Measurements from ENCODE around the gene MRTFB. TPM values are rescaled to one million over a fixed set of nuclear protein-coding genes. Genes with fewer than 3 reads are reported as not detected.

The MRTFB gene
- total RNA-seq, 2 donors from 2014 or later = 21.6 to 21.7 TPM

DNA sequence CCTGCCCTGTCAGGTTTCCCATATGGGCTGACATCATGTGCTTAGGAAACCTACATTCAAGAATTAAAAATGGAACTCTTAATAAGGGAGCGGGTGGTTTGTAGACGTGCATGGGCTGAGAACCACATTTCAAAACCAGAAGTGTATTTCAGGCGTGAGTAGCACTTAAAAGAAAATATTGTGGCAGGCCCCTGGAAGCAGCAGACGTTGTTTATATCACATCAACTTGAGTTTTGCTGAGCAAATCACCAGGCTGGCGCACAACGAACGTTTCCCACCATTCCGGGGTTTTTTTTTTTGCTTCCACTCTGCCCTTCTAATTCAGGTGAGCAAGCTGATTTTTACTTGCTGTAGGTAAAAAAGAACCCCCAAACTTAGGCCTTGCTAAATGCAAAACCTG lies 220.2 kb downstream of the MRTFB start:
- no peak for ATAC-seq

DNA sequence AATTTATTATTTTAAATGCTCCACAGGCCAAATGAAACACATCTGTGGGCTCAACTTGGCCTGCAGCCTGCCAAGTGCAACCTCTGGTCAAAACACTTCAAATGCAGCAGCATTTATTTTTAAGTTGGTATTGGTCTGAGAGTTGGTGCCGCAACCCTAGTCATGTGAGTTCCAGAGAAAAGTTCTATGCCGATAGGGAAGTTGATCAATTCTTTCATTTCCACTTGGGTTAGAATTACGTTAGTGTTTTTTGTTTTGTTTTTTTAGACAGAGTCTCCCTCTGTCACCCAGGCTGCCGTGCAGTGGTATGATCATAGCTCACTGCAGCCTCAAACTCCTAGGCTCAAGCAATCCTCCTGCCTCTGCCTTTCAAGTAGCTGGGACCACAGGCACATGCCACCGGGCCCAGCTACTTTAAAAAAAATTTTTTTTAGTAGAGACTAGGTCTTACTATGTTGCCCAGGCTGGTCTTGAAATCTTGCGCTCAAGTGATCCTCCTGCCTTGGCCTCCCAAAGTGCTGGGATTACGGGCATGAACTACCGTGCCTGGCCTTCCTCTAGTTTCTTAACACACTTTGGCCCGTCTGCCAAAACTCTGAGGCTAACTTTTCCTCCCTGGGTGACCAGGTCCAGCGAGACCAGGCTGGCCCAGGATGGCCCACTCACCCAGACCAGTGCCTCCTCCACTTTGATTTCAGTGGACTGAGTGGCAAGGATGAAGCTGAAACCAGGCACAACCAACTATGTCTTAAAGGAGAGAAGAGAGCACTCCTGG lies 221.1 kb downstream of the MRTFB start:
- Mint-ChIP-seq H3K27me3 (no peaks in the 10 kb centered on the region), H3K36me3 (ENCODE audit: low read depth) (no peaks in the 10 kb centered on the region), H3K4me3 (no peak overlapping the region), H3K27ac (no peak overlapping the region), H3K4me1 (no peaks in the 10 kb centered on the region)
- no peak for DNase-seq
- ATAC-seq = no peak
- no peaks in the 10 kb centered on the region for H3K9me3 ChIP-seq (ENCODE audit: control insufficient read depth, low read length, poor library complexity, severe bottlenecking)

More for the DNA sequence above, 220.2 kb downstream of the MRTFB start:
- no peak for DNase-seq
- H3K9me3 ChIP-seq (ENCODE audit: control insufficient read depth, low read length, poor library complexity, severe bottlenecking) = no peaks in the 10 kb centered on the region
- H3K27me3 Mint-ChIP-seq = no peaks in the 10 kb centered on the region
- H3K4me3 Mint-ChIP-seq = no peak overlapping the region
- no peaks in the 10 kb centered on the region for H3K36me3 Mint-ChIP-seq (ENCODE audit: low read depth)
- H3K27ac Mint-ChIP-seq = no peak overlapping the region
- H3K4me1 Mint-ChIP-seq = peaks cover 5% of the 10 kb centered on the region

DNA sequence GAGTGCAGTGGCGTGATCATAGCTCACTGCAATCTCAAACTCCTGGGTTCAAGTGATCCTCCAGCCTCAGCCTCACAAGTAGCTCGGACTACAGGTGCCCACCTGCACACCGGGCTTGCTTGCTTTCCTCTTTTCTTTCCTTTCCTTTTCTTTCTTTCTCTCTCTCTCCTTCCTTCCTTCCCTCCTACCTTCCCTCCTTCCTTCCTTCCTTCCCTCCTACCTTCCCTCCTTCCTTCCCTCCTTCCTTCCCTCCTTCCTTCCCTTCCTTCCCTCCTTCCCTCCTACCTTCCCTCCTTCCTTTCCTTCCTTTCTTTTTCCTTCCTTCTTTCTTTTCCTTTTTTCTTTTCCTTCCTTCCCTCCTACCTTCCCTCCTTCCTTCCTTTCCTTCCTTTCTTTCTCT lies 225.5 kb downstream of the MRTFB start:
- no peaks in the 10 kb centered on the region for H3K36me3 Mint-ChIP-seq (ENCODE audit: low read depth)
- ATAC-seq = no peak
- no peak for DNase-seq
- H3K4me3 Mint-ChIP-seq = no peak overlapping the region
- H3K27ac Mint-ChIP-seq = no peak overlapping the region
- no peaks in the 10 kb centered on the region for H3K9me3 ChIP-seq (ENCODE audit: control insufficient read depth, low read length, poor library complexity, severe bottlenecking)
- H3K27me3 Mint-ChIP-seq = peaks cover 15% of the 10 kb centered on the region
- H3K4me1 Mint-ChIP-seq = peaks cover 9% of the 10 kb centered on the region

DNA sequence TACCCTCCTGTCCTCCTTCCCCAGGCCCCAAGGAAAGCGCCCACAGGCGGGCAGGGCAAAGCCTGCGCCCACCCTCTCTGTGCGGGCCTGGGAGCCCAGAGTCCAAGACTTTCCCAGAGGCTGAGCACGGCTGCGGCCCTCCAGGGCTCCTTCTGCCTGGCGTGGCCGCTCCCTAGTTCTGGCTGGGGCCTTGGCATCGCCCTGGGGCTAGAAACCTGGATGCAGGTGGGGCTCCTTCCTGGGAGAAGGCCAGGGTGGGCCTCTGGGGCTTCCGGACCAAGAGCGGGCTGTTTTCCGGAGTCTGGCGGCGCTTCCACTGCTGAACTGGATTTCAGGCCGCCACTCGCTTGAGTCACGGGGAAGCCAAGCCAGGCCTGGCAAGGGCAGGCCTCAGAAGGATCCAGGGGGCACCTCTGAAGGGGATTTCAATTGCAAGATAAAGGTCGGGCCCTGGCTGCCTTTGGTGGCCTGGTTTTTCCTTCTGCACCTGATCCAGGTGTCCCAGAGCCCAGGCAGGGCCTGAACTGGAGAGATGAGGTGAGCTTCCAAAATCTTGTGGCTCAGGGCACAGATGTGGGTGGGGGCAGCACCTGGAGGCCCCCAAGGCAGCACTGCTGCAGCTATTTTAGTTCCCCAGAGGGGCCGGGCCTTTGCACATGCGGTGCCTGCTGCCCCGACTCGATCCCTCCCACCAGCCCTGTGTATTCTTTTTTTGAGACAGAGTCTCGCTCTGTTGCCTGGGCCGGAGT lies 227.4 kb downstream of the MRTFB start:
- peaks cover 12% of the 10 kb centered on the region for H3K4me1 Mint-ChIP-seq
- H3K4me3 Mint-ChIP-seq = no peak overlapping the region
- DNase-seq (no peak), ATAC-seq (no peak)
- no peaks in the 10 kb centered on the region for H3K9me3 ChIP-seq (ENCODE audit: control insufficient read depth, low read length, poor library complexity, severe bottlenecking)
- H3K27me3 Mint-ChIP-seq = peaks cover 15% of the 10 kb centered on the region
- H3K27ac Mint-ChIP-seq = no peak overlapping the region
- no peaks in the 10 kb centered on the region for H3K36me3 Mint-ChIP-seq (ENCODE audit: low read depth)

DNA sequence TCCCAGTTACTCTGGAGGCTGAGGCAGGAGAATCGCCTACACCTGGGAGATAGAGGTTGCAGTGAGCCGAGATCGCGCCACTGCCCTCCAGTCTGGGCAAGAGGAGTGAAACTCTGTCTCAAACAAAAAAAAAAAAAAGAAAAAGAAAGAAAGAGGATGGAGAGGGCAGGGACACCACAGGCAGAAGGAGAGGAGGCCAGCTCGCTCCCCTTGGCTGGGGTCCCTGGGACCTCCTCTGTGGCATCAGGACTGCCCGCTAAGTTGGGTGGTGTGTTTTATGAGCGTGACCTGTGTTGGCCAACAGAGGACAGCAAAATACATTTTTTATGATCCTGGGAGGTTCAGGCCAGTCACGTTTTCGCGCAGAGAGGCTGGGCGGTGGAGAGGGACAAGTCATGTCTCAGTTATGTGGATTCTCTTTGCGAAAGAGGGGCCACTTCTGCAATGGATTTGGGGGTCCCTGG lies 229.6 kb downstream of the MRTFB start:
- DNase-seq = no peak
- Mint-ChIP-seq H3K27ac (no peak overlapping the region), H3K4me1 (peaks cover 12% of the 10 kb centered on the region), H3K36me3 (ENCODE audit: low read depth) (no peaks in the 10 kb centered on the region), H3K4me3 (peak overlapping the region; percentile 85), H3K27me3 (peaks cover 20% of the 10 kb centered on the region)
- H3K9me3 ChIP-seq (ENCODE audit: control insufficient read depth, low read length, poor library complexity, severe bottlenecking) = no peaks in the 10 kb centered on the region
- ATAC-seq = peak; percentile 46

DNA sequence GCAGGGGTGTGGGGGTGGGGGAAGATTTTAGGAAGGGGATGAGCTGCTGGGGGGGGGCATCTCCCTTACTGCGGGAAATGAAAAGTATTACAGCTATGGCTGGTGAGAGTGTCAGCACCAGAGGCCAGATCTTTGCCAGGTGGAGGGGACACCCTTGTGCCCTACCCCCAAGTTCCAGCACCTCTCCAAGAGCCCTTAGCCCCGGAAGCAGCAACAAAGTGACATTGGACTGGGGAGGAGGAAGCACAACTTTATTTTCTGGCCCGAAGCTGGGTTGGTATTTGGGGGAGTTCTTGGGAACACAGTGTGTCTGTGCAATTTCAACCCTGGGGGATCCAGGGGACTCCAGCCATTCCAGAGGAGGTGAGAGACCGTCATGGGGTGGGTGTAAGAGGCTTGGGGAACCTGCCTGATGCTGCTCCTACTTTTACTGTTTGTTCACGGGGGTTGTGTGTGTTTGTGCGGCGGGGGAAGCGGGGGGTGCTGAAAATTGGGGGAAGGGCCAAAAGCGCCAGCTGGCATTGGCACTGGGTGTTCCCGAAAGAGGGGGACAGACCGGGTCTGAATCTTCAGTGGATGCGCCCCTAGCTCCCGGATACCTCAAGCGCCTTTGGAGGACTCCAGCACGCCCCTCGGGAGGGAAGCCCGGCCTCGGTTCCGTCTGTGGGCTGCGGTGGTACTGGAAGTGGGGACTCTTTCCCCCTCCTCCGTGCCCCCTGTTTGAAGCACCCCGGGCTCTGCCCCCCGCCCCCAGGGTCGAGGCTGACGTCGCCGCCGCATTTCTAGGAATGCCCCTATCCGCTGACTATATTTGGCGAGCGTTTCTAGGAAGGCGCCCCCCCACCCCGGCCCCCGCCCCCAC lies 230.3 kb downstream of the MRTFB start:
- H3K4me1 Mint-ChIP-seq = peaks cover 12% of the 10 kb centered on the region
- no peaks in the 10 kb centered on the region for H3K36me3 Mint-ChIP-seq (ENCODE audit: low read depth)
- peak overlapping the region; percentile 85 for H3K4me3 Mint-ChIP-seq
- H3K27ac Mint-ChIP-seq = no peak overlapping the region
- no peaks in the 10 kb centered on the region for H3K9me3 ChIP-seq (ENCODE audit: control insufficient read depth, low read length, poor library complexity, severe bottlenecking)
- peaks cover 20% of the 10 kb centered on the region for H3K27me3 Mint-ChIP-seq
- peak; percentile 20 for ATAC-seq
- no peak for DNase-seq

DNA sequence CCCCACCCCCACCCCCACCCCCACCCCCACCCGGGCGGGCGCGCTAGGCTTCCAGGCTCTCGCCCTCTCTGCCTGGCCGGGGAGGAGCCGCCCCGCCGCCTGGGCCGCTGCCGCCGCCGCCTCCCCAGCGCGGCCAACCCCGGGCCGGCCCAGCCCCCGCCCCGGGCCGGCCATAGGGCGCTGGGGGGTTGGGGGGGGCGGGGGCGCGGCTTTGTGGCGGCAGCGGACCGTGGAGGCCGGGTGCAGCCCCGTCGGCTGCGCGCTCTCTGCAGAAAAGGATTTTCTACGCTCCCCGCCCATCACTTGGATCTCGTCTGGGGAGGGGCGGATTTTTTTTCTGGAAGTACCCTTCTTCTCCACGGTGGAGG lies 230.9 kb downstream of the MRTFB start:
- Mint-ChIP-seq H3K27me3 (peaks cover 20% of the 10 kb centered on the region), H3K36me3 (ENCODE audit: low read depth) (no peaks in the 10 kb centered on the region), H3K27ac (no peak overlapping the region), H3K4me3 (peak overlapping the region; percentile 80), H3K4me1 (peaks cover 12% of the 10 kb centered on the region)
- ATAC-seq (peak; percentile 59), DNase-seq (no peak)
- no peaks in the 10 kb centered on the region for H3K9me3 ChIP-seq (ENCODE audit: control insufficient read depth, low read length, poor library complexity, severe bottlenecking)

DNA sequence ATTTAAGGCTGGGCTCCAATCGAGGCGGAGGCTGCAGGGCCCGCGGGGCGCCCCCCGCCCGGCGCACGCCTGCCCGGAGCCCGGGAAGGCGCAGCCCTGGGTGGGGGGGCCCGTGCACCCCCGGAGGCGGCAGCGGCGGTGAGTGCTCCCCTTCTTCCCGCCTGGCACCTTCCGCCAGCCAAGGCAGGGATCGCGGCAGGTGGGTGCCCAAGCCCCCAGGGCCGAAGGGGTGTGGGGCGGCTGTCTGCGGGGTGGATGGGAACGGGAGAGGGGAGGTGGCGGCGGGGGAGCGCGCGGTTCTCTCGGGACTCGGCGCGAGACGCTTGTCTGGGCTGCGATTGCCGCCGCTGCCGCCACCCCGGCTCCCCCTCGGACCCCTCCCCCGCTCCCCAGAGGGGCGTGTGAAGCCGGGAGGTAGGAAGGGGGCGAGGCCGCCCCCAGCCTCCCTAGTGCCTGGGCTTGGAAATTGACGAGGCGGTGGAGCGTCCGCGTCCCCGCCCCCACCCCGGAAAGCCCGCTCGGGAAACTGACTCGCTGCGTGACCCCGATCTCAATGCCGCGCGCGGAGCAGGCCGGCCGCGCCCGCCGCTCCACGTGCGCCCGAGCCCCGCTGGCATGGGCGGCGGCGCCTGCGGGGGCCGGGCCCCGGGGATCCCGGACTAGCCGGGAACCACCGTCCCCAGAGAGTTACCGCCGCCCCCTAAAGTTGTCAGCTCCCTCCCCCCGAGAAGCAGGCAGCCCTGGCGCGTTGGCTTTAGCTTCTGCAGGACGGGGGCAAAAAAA lies 231.5 kb downstream of the MRTFB start:
- Mint-ChIP-seq H3K36me3 (ENCODE audit: low read depth) (no peaks in the 10 kb centered on the region), H3K27ac (no peak overlapping the region), H3K4me3 (peak overlapping the region; percentile 80), H3K4me1 (peaks cover 12% of the 10 kb centered on the region), H3K27me3 (peaks cover 20% of the 10 kb centered on the region)
- H3K9me3 ChIP-seq (ENCODE audit: control insufficient read depth, low read length, poor library complexity, severe bottlenecking) = no peaks in the 10 kb centered on the region
- peak; percentile 36 for ATAC-seq
- DNase-seq = no peak

DNA sequence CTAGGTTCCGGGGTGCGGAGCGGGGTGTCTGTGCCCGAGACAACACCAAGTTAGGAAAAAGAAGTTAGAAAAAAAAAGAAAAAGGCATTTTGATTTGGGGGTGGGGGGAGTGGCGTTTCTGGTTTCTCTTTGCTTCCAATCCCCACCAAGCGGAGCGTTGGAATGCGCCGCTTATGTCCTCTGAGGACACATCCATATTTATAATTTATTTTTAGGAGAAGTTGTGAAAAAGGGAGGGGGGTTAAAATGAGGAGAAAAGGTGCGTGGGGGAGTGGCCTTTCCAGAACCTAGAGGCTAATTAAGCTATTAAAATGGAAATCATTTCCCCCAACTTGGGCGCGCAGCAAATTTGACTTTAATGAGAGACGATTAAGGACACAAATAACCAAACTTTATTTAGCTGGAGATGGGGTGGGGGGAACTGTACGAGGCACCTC lies 232.1 kb downstream of the MRTFB start:
- Mint-ChIP-seq H3K27ac (no peak overlapping the region), H3K4me1 (peaks cover 12% of the 10 kb centered on the region), H3K27me3 (peaks cover 20% of the 10 kb centered on the region), H3K36me3 (ENCODE audit: low read depth) (no peaks in the 10 kb centered on the region), H3K4me3 (peak overlapping the region; percentile 80)
- H3K9me3 ChIP-seq (ENCODE audit: control insufficient read depth, low read length, poor library complexity, severe bottlenecking) = no peaks in the 10 kb centered on the region
- ATAC-seq (no peak), DNase-seq (no peak)

DNA sequence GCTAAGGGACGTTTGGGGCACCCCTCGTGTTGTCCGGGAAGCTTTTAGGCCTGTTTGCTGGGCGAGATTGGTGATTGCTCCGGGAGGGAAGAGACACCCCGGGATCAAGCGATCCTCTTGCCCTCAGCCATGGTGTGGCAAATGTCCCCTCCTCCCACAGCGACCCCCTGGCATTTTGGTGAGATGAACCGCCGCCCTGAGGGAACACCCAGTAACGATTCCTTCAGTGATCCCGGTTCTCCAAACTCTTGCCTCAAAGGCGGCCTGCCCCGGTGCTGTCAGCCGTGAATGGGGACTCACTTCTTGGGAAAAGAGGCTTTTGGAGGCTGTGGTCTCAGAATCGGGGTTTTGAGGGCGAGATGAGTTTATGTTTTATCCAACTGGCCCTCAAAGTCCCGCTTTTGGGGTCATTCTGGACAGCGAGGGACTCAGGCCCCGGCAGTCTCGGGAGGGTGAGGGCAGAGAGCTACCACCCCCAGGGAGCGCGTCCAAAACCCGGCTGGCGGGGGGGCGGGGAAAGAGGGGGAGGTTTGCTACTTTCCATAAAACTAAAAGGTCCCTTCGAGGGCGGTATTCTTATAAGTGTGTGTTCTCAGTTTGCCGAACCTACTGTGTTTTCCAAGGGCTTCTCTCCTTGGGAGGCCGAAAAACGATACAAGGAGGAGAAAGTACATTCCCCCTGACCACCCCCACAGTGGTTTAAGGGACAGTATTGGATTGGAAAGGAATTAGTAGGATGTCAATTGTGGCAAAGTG lies 232.7 kb downstream of the MRTFB start:
- H3K9me3 ChIP-seq (ENCODE audit: control insufficient read depth, low read length, poor library complexity, severe bottlenecking) = no peaks in the 10 kb centered on the region
- DNase-seq (no peak), ATAC-seq (no peak)
- H3K27me3 Mint-ChIP-seq = peaks cover 20% of the 10 kb centered on the region
- H3K27ac Mint-ChIP-seq = no peak overlapping the region
- peak overlapping the region; percentile 80 for H3K4me3 Mint-ChIP-seq
- no peaks in the 10 kb centered on the region for H3K36me3 Mint-ChIP-seq (ENCODE audit: low read depth)
- peaks cover 12% of the 10 kb centered on the region for H3K4me1 Mint-ChIP-seq

DNA sequence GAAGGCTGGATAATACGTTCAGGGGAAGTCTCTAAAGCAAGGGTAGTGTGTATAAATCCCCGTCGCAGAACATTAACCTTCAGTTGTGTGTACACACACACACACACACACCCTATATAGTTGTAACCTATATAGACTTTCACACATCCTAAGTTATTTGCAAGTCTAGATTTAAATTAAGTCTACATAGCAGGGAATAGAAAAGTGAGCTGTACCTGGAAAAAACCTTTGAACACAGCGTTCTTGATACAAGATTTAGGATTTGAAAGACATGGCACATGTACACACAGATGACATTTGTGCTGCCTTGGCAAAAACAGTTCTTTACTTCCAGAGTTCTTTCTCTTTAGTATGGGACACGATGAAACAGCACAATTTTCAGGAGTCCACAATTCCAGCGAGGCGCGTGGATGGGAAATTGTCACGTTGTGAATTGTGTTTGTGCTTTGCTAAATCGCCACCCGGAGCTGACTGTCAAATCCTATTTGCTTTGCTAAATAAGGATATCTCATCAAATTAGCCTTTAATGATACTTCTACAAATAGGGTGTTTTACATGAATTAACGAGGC lies 233.9 kb downstream of the MRTFB start:
- Mint-ChIP-seq H3K27ac (no peak overlapping the region), H3K27me3 (peaks cover 20% of the 10 kb centered on the region), H3K4me1 (peaks cover 19% of the 10 kb centered on the region), H3K36me3 (ENCODE audit: low read depth) (no peaks in the 10 kb centered on the region), H3K4me3 (no peak overlapping the region)
- ATAC-seq = no peak
- no peaks in the 10 kb centered on the region for H3K9me3 ChIP-seq (ENCODE audit: control insufficient read depth, low read length, poor library complexity, severe bottlenecking)
- no peak for DNase-seq
